K562 (cell line): ENCODE results near the gene UBTD1. TPM values are rescaled to one million over a fixed set of nuclear protein-coding genes. Genes with fewer than 3 reads are reported as not detected.

ENCODE experiments used
- ATAC-seq: fragments of 200-7000 bp; cut with Tn5 transposase; 3 replicates; pipeline ENCODE4 v1.9.1; 2020; ENCODE audit warnings: moderate library complexity
- BruUV-seq: library from RNA; stranded (reverse); fragments of 400-500 nt; replicated peaks from 2 replicates; lab custom pipeline; 2021; lab: Mats Ljungman, UMichigan
- CTCF ChIA-PET: fragments of 300-600 bp; formaldehyde crosslinking; extraction: SDS; loops from one replicate; lab custom pipeline; 2021; ENCODE audit warnings: low intra/inter-chr PET ratio; lab: Yijun Ruan, JAX
- POLR2A ChIA-PET: fragments of 300-600, 350-650 bp; sonication (Branson Sonifier 250); formaldehyde crosslinking; extraction: SDS; loops from one replicate; lab custom pipeline; 2021; ENCODE audit warnings: antibody characterized with exemption, inconsistent platforms; lab: Yijun Ruan, JAX
- DNase-seq, 4 experiments: peaks; one replicate each; pipeline versions ENCODE4 v3.0.0 to v3.0.0-alpha.2; 2011 to 2018; ENCODE audit warnings: low spot score in 3 of 4, mixed read lengths in 3 of 4; ENCODE audit errors: extremely low read depth in 1 of 4
- FAIRE-seq: peaks from 2 replicates; lab custom pipeline; 2011; peaks lifted over from hg19 to GRCh38; lab: Jason Lieb, UNC
- H2AFZ ChIP-seq: 2 replicates; pipeline ENCODE4 v1.6.0; 2011; ENCODE audit warnings: low read depth, low read length, control low read depth, inconsistent platforms
- H3K27ac ChIP-seq: fragments of 200-600 bp; 3 replicates; pipeline ENCODE4 v1.8.0; 2011; ENCODE audit warnings: low read depth, mild to moderate bottlenecking, control low read depth, inconsistent platforms, low read length, moderate library complexity, mixed read lengths; ENCODE audit errors: extremely low read depth
- H3K27me3 ChIP-seq, 2 experiments: fragments of 300-600 bp in 1 of 2; 2 replicates in 1 of 2; 3 replicates in 1 of 2; pipeline versions ENCODE4 v1.6.0 to v1.8.0; 2011; ENCODE audit warnings: inconsistent platforms in 2 of 2, low read length in 2 of 2, mild to moderate bottlenecking in 1 of 2, mixed read lengths in 1 of 2, moderate library complexity in 1 of 2; ENCODE audit not compliant: control insufficient read depth in 2 of 2, insufficient read depth in 2 of 2
- H3K36me3 ChIP-seq: fragments of 300-600 bp; 3 replicates; pipeline ENCODE4 v1.8.0; 2011; ENCODE audit warnings: mild to moderate bottlenecking, low read length, inconsistent platforms; ENCODE audit not compliant: control insufficient read depth, insufficient read depth
- H3K4me1 ChIP-seq, 2 experiments: fragments of 200-600 bp in 1 of 2; replicated peaks in 1 of 2; 2 replicates in 1 of 2; 3 replicates in 1 of 2; pipeline versions ENCODE4 v1.5.1 to v1.8.0; 2011; ENCODE audit warnings: inconsistent platforms in 2 of 2, low read length in 2 of 2, mild to moderate bottlenecking in 1 of 2, mixed read lengths in 1 of 2, moderate library complexity in 1 of 2; ENCODE audit not compliant: control insufficient read depth in 2 of 2, insufficient read depth in 2 of 2
- H3K4me2 ChIP-seq: 2 replicates; pipeline ENCODE4 v1.6.1; 2011; ENCODE audit warnings: low read length, control low read depth, inconsistent platforms, mixed read lengths; ENCODE audit not compliant: insufficient read depth
- H3K4me3 ChIP-seq: fragments of 200-600 bp; sonication (generic), shearing (Covaris generic); 2 replicates; pipeline ENCODE4 v1.5.1; 2016; ENCODE audit warnings: control low read depth, inconsistent platforms
- H3K79me2 ChIP-seq: fragments of 200-600 bp; 3 replicates; pipeline ENCODE4 v1.8.0; 2011; ENCODE audit warnings: low read length, inconsistent platforms; ENCODE audit not compliant: control insufficient read depth, insufficient read depth
- H3K9ac ChIP-seq, 2 experiments: 2 replicates each; pipeline versions ENCODE4 v1.6.0 to v1.6.1; 2011; ENCODE audit warnings: low read depth in 2 of 2, low read length in 2 of 2, control low read depth in 1 of 2, inconsistent platforms in 1 of 2, mild to moderate bottlenecking in 1 of 2, mixed read lengths in 1 of 2; ENCODE audit not compliant: insufficient read depth in 1 of 2
- H3K9me1 ChIP-seq: one replicate; pipeline ENCODE4 v1.6.0; 2011; ENCODE audit warnings: inconsistent platforms, mild to moderate bottlenecking, low read length, moderate library complexity; ENCODE audit not compliant: control insufficient read depth, insufficient read depth
- H3K9me3 ChIP-seq: replicated peaks from 2 replicates; pipeline ENCODE4 v1.5.1; 2011; ENCODE audit warnings: low read depth, low read length, inconsistent platforms; ENCODE audit not compliant: control insufficient read depth, insufficient read depth
- H4K20me1 ChIP-seq: replicated peaks from 2 replicates; pipeline ENCODE4 v1.6.1; 2011; ENCODE audit warnings: low read length, inconsistent platforms, mixed read lengths; ENCODE audit not compliant: control insufficient read depth, insufficient read depth
- E2F3 ChIP-seq: fragments of 250-450 bp; sonication (Bioruptor Pico); IDR thresholded peaks from 2 replicates; pipeline ENCODE4 v1.4.0; 2020; ENCODE audit warnings: mild to moderate bottlenecking
- HMG20A ChIP-seq: fragments of 450-650 bp; formaldehyde crosslinking; conservative IDR thresholded peaks from 2 replicates; pipeline ENCODE4 v1.4.0; 2020; ENCODE audit warnings: mild to moderate bottlenecking, mixed read lengths
- HNRNPUL1 ChIP-seq: fragments of 200-400 bp; formaldehyde crosslinking; IDR thresholded peaks from 2 replicates; pipeline ENCODE4 v1.6.1; 2017; ENCODE audit warnings: low read length
- SPI1 ChIP-seq: IDR thresholded peaks from 2 replicates; pipeline ENCODE4 v1.6.1; 2011; ENCODE audit warnings: low read depth, low read length, control low read depth, borderline replicate concordance
- ZNF146 ChIP-seq: IDR thresholded peaks from one replicate; pipeline ENCODE4 v1.6.1; 2018; ENCODE audit warnings: missing compliant biosample characterization; ENCODE audit not compliant: unreplicated experiment
- WGBS: fragments of 100-300 bp; shearing (Covaris generic); methylation state at CpG from one replicate; pipeline ENCODE4 v1.1.6; 2016; ENCODE audit warnings: low coverage, mixed read lengths; ENCODE audit not compliant: insufficient coverage; ENCODE audit errors: missing lambda C conversion rate; 5-methylcytosine and 5-hydroxymethylcytosine counted together
- in situ Hi-C: fragments of 300-500 bp; cut with MboI; formaldehyde crosslinking; loops from 4 replicates; pipeline ENCODE4 v1.15.0; 2018; ENCODE audit warnings: inconsistent platforms, mixed read lengths
- intact Hi-C: fragments of 100-400 bp; cut with micrococcal nuclease; formaldehyde crosslinking; loops from 2 replicates; pipeline ENCODE4 v1.14.2; 2022
- polyA plus RNA-seq, 8 experiments: library from polyadenylated mRNA; depleted of rRNA in 4 of 8; stranded (reverse) in 5 of 8; unstranded in 3 of 8; fragments of >200 nt; fragmentation: Nextera tagmentation in 2 of 8; fragmentation: Illumina TruSeq in 1 of 8; extraction: Ambion mirVana in 2 of 8; extraction: Trizol in 1 of 8; gene quantifications; 2 replicates each; pipeline versions ENCODE4 v1.2.1 to v1.2.3, GENCODE V29; 2011 to 2014; ENCODE audit warnings: inconsistent platforms in 1 of 8, missing spikeins in 1 of 8
- total RNA-seq, 7 experiments: library from RNA; depleted of rRNA in 6 of 7; stranded (reverse); fragments of >200 nt in 6 of 7; fragmentation: Illumina TruSeq in 2 of 7; extraction: Trizol in 2 of 7; gene quantifications; 2 replicates each; pipeline versions ENCODE4 v1.2.1 to v1.2.3, GENCODE V29; 2011 to 2021; ENCODE audit warnings: low replicate concordance in 1 of 7

The UBTD1 gene
- total and polyA plus RNA-seq, 9 of the 15 experiments (the other 6 are each of a cell fraction or from before 2014, with no cell fraction given) = 0.08 to 1.6 (median 0.81) TPM; not detected in 1

DNA sequence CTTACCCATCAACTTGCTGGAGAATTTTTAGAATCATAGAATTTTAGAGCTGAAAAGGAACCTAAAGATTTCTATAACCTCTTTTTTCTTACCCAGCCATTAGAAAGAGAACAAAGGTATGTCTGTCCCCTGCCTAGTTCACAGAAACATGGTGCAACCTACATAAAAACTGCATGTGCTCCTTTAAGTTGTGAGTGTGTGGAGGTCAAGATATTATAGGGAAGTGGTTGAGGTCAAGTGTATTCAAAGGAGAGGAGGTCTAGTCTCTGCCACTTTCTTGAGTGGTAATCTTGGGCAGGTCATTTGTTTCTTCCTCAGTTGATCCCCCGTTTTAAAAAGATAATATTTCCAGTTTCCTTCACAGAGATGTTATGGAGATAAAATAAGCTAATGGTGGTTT lies 6.4 kb downstream of the UBTD1 start:
- no peak for ATAC-seq
- no peaks in the 10 kb centered on the region for H3K36me3 ChIP-seq
- CTCF ChIA-PET = no interaction called here
- no peaks in the 10 kb centered on the region for H3K9me1 ChIP-seq
- no peak for DNase-seq
- no peak overlapping the region for H3K9ac ChIP-seq
- intact Hi-C loops (no loop called here), in situ Hi-C loops (no loop called here)
- H4K20me1 ChIP-seq = peaks cover under 1% of the 10 kb centered on the region; the same call in 1 of the 2 replicates
- BruUV-seq = no TSS peak
- H3K79me2 ChIP-seq = no peaks in the 10 kb centered on the region
- no peak overlapping the region for H2AFZ ChIP-seq
- no peak overlapping the region for H3K4me3 ChIP-seq
- 0% methylated on average over 1 of the region's 1 CpG for WGBS
- TF ChIP-seq HNRNPUL1 (no peak), SPI1 (0 out of 2 replicates have a peak, but pooled peaks have one; percentile 40)
- H3K27ac ChIP-seq = no peak overlapping the region
- POLR2A ChIA-PET = no interaction called here
- peaks cover under 1 to 14% of the 10 kb centered on the region in 2 experiments; a peak in 3 of 5 replicates for H3K27me3 ChIP-seq
- H3K9me3 ChIP-seq = no peaks in the 10 kb centered on the region
- no peaks in the 10 kb centered on the region; a peak in 1 of 5 replicates for H3K4me1 ChIP-seq
- no peak overlapping the region for H3K4me2 ChIP-seq
- FAIRE-seq = no peak

DNA sequence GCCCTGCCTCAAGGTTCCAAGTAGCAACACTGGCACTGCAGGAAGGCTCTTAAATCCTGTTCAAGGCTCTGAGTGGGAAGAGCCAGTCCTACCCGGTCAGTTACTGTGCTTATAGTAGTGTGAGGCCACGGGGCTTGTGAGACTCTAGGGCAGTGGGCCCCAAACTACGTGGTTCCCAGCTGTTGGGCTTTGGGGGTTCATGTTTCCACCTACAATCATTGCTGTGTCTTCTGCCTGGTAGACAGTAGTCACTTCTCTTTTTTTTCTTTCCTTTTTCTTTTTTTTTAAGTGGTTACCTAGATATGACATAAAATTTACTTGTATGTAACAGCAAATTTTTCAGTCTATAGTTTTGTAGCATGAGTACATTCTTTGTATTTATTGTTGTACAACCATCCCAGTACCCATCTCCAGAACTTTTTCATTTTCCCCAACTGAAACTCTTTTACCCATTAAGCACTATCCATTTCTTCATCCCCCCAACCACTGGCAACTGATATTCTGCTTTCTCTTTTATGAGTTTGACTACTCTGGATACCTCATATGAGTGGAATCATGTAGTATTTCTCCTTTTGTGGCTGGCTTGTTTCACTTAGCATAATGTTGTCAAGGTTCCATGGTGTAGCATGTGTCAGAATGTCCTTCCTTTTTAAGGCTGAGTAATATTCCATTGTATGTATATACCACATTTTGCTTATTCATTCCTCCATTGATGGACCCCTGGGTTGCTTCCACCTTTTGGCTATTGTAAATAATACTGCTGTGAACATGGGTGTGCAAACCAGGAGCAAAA lies 7.7 kb downstream of the UBTD1 start:
- Histone ChIP-seq H3K4me2 (no peak overlapping the region), H3K36me3 (no peaks in the 10 kb centered on the region), H4K20me1 (no peaks in the 10 kb centered on the region; the same call in 1 of the 2 replicates), H3K9me3 (no peaks in the 10 kb centered on the region), H2AFZ (no peak overlapping the region), H3K27ac (no peak overlapping the region), H3K9me1 (no peaks in the 10 kb centered on the region)
- in situ Hi-C loops = no loop called here
- CTCF ChIA-PET = no interaction called here
- ATAC-seq (no peak), FAIRE-seq (no peak), DNase-seq (no peak)
- POLR2A ChIA-PET = interaction anchor here (1.0 kb wide), 1 partner anchor 9 kb away, joined by 5 read pairs; no protein-coding TSS in a partner anchor
- intact Hi-C loops = no loop called here
- no TSS peak for BruUV-seq
- TF ChIP-seq HMG20A (no peak), ZNF146 (peak; percentile 60), E2F3 (CRISPR knock-in tag) (no peak)
- TF ChIP-seq, all 486 proteins: peak for 1
- no peak overlapping the region for H3K9ac ChIP-seq
- H3K4me3 ChIP-seq = no peak overlapping the region
- no peaks in the 10 kb centered on the region for H3K79me2 ChIP-seq
- 3% methylated on average over 3 of the region's 3 CpGs for WGBS
- H3K27me3 ChIP-seq = peaks cover 0 to 5% of the 10 kb centered on the region in 2 experiments; a peak in 2 of 5 replicates
- no peaks in the 10 kb centered on the region; a peak in 1 of 5 replicates for H3K4me1 ChIP-seq
